Measurements from ENCODE around the gene THTPA. TPM values are rescaled to one million over a fixed set of nuclear protein-coding genes. Genes with fewer than 3 reads are reported as not detected.

THTPA gene
- total RNA-seq, 1 experiment from 2014 or later: 20.0 TPM

DNA sequence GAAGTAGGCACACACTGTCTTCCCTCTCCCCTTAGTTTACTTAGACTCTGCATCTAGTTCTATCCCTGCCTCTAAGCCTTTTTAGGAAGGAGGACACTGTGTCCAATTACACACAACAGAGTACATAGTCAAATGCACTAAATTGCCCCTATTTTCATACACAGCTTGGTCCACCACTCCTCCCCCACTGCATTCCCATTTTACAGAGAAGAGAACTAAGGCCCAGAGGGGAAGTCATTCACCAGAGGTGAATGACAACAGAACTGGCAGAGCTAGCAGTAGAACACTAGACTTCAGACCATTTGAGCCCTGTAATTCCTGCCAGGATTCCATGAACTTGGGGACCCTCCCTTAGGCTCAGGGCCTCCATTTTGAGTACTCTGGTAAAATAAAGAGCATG is 23.7 kb downstream of the THTPA start (continued):
- TF ChIP-seq, protein P1, sequence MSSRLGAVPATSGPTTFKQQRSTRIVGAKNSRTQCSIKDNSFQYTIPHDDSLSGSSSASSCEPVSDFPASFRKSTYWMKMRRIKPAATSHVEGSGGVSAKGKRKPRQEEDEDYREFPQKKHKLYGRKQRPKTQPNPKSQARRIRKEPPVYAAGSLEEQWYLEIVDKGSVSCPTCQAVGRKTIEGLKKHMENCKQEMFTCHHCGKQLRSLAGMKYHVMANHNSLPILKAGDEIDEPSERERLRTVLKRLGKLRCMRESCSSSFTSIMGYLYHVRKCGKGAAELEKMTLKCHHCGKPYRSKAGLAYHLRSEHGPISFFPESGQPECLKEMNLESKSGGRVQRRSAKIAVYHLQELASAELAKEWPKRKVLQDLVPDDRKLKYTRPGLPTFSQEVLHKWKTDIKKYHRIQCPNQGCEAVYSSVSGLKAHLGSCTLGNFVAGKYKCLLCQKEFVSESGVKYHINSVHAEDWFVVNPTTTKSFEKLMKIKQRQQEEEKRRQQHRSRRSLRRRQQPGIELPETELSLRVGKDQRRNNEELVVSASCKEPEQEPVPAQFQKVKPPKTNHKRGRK (CRISPR knock-in tag; IDR thresholded peaks at IDR 0.05; ENCODE audit: borderline replicate concordance): no peak
- TF ChIP-seq, protein P2, sequence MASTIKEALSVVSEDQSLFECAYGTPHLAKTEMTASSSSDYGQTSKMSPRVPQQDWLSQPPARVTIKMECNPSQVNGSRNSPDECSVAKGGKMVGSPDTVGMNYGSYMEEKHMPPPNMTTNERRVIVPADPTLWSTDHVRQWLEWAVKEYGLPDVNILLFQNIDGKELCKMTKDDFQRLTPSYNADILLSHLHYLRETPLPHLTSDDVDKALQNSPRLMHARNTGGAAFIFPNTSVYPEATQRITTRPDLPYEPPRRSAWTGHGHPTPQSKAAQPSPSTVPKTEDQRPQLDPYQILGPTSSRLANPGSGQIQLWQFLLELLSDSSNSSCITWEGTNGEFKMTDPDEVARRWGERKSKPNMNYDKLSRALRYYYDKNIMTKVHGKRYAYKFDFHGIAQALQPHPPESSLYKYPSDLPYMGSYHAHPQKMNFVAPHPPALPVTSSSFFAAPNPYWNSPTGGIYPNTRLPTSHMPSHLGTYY (CRISPR knock-in tag; IDR thresholded peaks at IDR 0.05): no peak
- no peak for TF ChIP-seq EMX1 (CRISPR knock-in tag; IDR thresholded peaks at IDR 0.05)
- TF ChIP-seq, protein P3, sequence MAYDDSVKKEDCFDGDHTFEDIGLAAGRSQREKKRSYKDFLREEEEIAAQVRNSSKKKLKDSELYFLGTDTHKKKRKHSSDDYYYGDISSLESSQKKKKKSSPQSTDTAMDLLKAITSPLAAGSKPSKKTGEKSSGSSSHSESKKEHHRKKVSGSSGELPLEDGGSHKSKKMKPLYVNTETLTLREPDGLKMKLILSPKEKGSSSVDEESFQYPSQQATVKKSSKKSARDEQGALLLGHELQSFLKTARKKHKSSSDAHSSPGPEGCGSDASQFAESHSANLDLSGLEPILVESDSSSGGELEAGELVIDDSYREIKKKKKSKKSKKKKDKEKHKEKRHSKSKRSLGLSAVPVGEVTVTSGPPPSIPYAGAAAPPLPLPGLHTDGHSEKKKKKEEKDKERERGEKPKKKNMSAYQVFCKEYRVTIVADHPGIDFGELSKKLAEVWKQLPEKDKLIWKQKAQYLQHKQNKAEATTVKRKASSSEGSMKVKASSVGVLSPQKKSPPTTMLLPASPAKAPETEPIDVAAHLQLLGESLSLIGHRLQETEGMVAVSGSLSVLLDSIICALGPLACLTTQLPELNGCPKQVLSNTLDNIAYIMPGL (CRISPR knock-in tag; IDR thresholded peaks at IDR 0.05): no peak
- TF ChIP-seq, protein P4, sequence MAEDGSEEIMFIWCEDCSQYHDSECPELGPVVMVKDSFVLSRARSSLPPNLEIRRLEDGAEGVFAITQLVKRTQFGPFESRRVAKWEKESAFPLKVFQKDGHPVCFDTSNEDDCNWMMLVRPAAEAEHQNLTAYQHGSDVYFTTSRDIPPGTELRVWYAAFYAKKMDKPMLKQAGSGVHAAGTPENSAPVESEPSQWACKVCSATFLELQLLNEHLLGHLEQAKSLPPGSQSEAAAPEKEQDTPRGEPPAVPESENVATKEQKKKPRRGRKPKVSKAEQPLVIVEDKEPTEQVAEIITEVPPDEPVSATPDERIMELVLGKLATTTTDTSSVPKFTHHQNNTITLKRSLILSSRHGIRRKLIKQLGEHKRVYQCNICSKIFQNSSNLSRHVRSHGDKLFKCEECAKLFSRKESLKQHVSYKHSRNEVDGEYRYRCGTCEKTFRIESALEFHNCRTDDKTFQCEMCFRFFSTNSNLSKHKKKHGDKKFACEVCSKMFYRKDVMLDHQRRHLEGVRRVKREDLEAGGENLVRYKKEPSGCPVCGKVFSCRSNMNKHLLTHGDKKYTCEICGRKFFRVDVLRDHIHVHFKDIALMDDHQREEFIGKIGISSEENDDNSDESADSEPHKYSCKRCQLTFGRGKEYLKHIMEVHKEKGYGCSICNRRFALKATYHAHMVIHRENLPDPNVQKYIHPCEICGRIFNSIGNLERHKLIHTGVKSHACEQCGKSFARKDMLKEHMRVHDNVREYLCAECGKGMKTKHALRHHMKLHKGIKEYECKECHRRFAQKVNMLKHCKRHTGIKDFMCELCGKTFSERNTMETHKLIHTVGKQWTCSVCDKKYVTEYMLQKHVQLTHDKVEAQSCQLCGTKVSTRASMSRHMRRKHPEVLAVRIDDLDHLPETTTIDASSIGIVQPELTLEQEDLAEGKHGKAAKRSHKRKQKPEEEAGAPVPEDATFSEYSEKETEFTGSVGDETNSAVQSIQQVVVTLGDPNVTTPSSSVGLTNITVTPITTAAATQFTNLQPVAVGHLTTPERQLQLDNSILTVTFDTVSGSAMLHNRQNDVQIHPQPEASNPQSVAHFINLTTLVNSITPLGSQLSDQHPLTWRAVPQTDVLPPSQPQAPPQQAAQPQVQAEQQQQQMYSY (CRISPR knock-in tag; IDR thresholded peaks at IDR 0.05): no peak
- no peak for TF ChIP-seq USF2 (CRISPR knock-in tag; IDR thresholded peaks at IDR 0.05)

GRCh38 chr14:23580152-23580926 is 24.3 kb downstream of the THTPA start:
- peaks cover 12% of the 10 kb centered on the region for H3K9me3 Mint-ChIP-seq
- H3K4me1 Mint-ChIP-seq: peaks cover 20% of the 10 kb centered on the region
- H3K27ac Mint-ChIP-seq: no peak overlapping the region
- POLR2A ChIA-PET: interaction anchor here (1.0 kb wide), 1 partner anchor 43 kb away, joined by 5 read pairs; no protein-coding TSS in a partner anchor
- no peak for TF ChIP-seq FOXP1 (CRISPR knock-in tag; IDR thresholded peaks at IDR 0.05; ENCODE audit: borderline replicate concordance)
- TF ChIP-seq, protein P4 (CRISPR knock-in tag; IDR thresholded peaks at IDR 0.05): 0 out of 2 replicates have a peak, but pooled peaks have one; percentile 20
- ATAC-seq (no peak), DNase-seq (ENCODE audit: low spot score) (no peak)
- no peak overlapping the region for H3K4me3 Mint-ChIP-seq
- H3K27me3 Mint-ChIP-seq (ENCODE audit: low read depth): peaks cover 31% of the 10 kb centered on the region
- CTCF ChIA-PET: interaction anchor here (0.8 to 4.8 kb wide), 9 partner anchors 9 to 528 kb away, joined by 3 to 38 read pairs (median 7); partner anchors contain the start of gene DHRS4
- 0 out of 2 replicates have a peak, but pooled peaks cover 4% of the 10 kb centered on the region for H3K36me3 Mint-ChIP-seq
